Sigmoid colon (tissue), 7 donors: ENCODE data around the gene MAD1L1. TPM values are rescaled to one million over a fixed set of nuclear protein-coding genes. Genes with fewer than 3 reads are reported as not detected.

Experiments used
- DNase-seq: peaks from one replicate; pipeline ENCODE4 v3.0.0-alpha.2; 2019
- H3K27ac ChIP-seq, 4 donors: fragments of 200-600 bp; sonication (generic); one replicate each; pipeline ENCODE4 v1.5.1; 2016 to 2019; ENCODE audit warnings: mild to moderate bottlenecking in 1 of 4
- H3K27me3 ChIP-seq, 3 donors: fragments of 200-600 bp; sonication (generic); one replicate each; pipeline ENCODE4 v1.5.1; 2019; ENCODE audit warnings: mild to moderate bottlenecking in 1 of 3
- H3K36me3 ChIP-seq, 4 donors: fragments of 200-600 bp; sonication (generic); one replicate each; pipeline ENCODE4 v1.5.1; 2016 to 2019
- H3K4me1 ChIP-seq, 4 donors: fragments of 200-600 bp; sonication (generic); one replicate each; pipeline ENCODE4 v1.5.1; 2017 to 2019
- H3K4me3 ChIP-seq, 4 donors: fragments of 200-600 bp; sonication (generic); one replicate each; pipeline ENCODE4 v1.5.1; 2017 to 2019; ENCODE audit warnings: mild to moderate bottlenecking in 2 of 4, moderate library complexity in 1 of 4
- H3K9me3 ChIP-seq, 4 donors: fragments of 200-600 bp in 3 of 4; sonication (generic) in 3 of 4; one replicate each; pipeline versions ENCODE4 v1.5.1 to v1.6.1; 2013 to 2019
- CTCF ChIP-seq, 4 experiments: fragments of 450-650 bp in 3 of 4; fragments of 200-600 bp in 1 of 4; IDR thresholded peaks; one replicate each; pipeline ENCODE4 v1.5.1; 2016 to 2019; ENCODE audit warnings: antibody characterized with exemption in 4 of 4, mild to moderate bottlenecking in 3 of 4, moderate library complexity in 2 of 4
- EP300 ChIP-seq, 4 donors: sonication (generic); formaldehyde crosslinking; IDR thresholded peaks; one replicate each; pipeline ENCODE4 v1.6.1; 2017; ENCODE audit warnings: antibody characterized with exemption in 4 of 4
- POLR2A ChIP-seq, 2 donors: fragments of 450-650 bp; IDR thresholded peaks; one replicate each; pipeline ENCODE4 v1.6.1; 2016; ENCODE audit warnings: antibody characterized with exemption in 2 of 2, mild to moderate bottlenecking in 2 of 2, moderate library complexity in 2 of 2
- POLR2AphosphoS5 ChIP-seq, 4 donors: sonication (generic); formaldehyde crosslinking; IDR thresholded peaks; one replicate each; pipeline ENCODE4 v1.6.1; 2017; ENCODE audit warnings: antibody characterized with exemption in 4 of 4
- WGBS, 2 donors: extraction: QIAGEN DNeasy Blood & Tissue Kit; methylation state at CpG; one replicate each; pipeline ENCODE4 v1.1.7; 2013; 5-methylcytosine and 5-hydroxymethylcytosine counted together
- intact Hi-C: fragments of 100-400 bp; cut with DNase I; formaldehyde crosslinking; loops from one replicate; pipeline ENCODE4 v1.15.1; 2023
- polyA plus RNA-seq, 3 donors: library from polyadenylated mRNA; stranded (reverse); fragments of 200-250 nt; gene quantifications; one replicate each; pipeline ENCODE4 v1.2.3, GENCODE V29; 2013
- total RNA-seq, 4 donors: library from RNA; depleted of rRNA; stranded (reverse); fragments of >200 nt; gene quantifications; one replicate each; pipeline ENCODE4 v1.1.0, GENCODE V29; 2016
- donor health status: healthy with polysubstance abuse.
- donor health status: Bipolar disorder and iron deficiency.
- donor health status: healthy.

MAD1L1 gene
- total and polyA plus RNA-seq, 7 donors, result 10.2 to 38.4 (median 20.6) TPM

GRCh38 chr7:2230226-2230625 is 2.5 kb downstream of the MAD1L1 start:
- Histone ChIP-seq H3K4me1 (peaks cover 0 to 25% (median 24%) of the 10 kb centered on the region in 4 donors), H3K4me3 (no peak overlapping the region), H3K9me3 (no peaks in the 10 kb centered on the region), H3K36me3 (peaks cover 0 to 53% (median 28%) of the 10 kb centered on the region in 4 donors), H3K27ac (no peak overlapping the region), H3K27me3 (no peaks in the 10 kb centered on the region)
- intact Hi-C loops, result no loop called here
- no peak for TF ChIP-seq EP300 (IDR thresholded peaks at IDR 0.05)
- TF ChIP-seq CTCF (IDR thresholded peaks at IDR 0.05), result no peak
- WGBS, 2 donors, result 94 to 96% methylated on average over 8 of the region's 8 CpGs
- no peak for DNase-seq

- peaks cover 0 to 53% (median 25%) of the 10 kb centered on the region in 4 donors for H3K36me3 ChIP-seq
- H3K9me3 ChIP-seq, result no peaks in the 10 kb centered on the region
- no peak for TF ChIP-seq POLR2A (IDR thresholded peaks at IDR 0.05)
- H3K4me1 ChIP-seq, result peaks cover 0 to 25% (median 24%) of the 10 kb centered on the region in 4 donors
- H3K4me3 ChIP-seq, result no peak overlapping the region
- intact Hi-C loops, result no loop called here
- 96% methylated on average over 7 of the region's 7 CpGs for WGBS, 2 donors
- no peak overlapping the region for H3K27ac ChIP-seq
- H3K27me3 ChIP-seq, result no peaks in the 10 kb centered on the region
- DNase-seq, result no peak
These were observed 3.3 kb downstream of the MAD1L1 start for GRCh38 chr7:2229467-2229866.

- Histone ChIP-seq H3K27ac (no peak overlapping the region), H3K36me3 (peaks cover 0 to 54% (median 26%) of the 10 kb centered on the region in 4 donors), H3K9me3 (no peaks in the 10 kb centered on the region), H3K4me1 (peaks cover 0 to 25% (median 24%) of the 10 kb centered on the region in 4 donors), H3K4me3 (no peak overlapping the region), H3K27me3 (no peaks in the 10 kb centered on the region)
- no peak for TF ChIP-seq POLR2A (IDR thresholded peaks at IDR 0.05)
- intact Hi-C loops, result no loop called here
- 88 to 89% methylated on average over 8 of the region's 8 CpGs for WGBS, 2 donors
- no peak for DNase-seq
These were observed 3.8 kb downstream of the MAD1L1 start for GRCh38 chr7:2228921-2229320.

- H3K36me3 ChIP-seq, result peaks cover 0 to 66% (median 26%) of the 10 kb centered on the region in 4 donors
- peaks cover 0 to 20% (median 19%) of the 10 kb centered on the region in 4 donors for H3K4me1 ChIP-seq
- no peak for DNase-seq
- WGBS, 2 donors, result 94 to 95% methylated on average over 15 of the region's 15 CpGs
- H3K9me3 ChIP-seq, result no peaks in the 10 kb centered on the region
- no peak overlapping the region for H3K4me3 ChIP-seq
- no peaks in the 10 kb centered on the region for H3K27me3 ChIP-seq
- TF ChIP-seq CTCF (IDR thresholded peaks at IDR 0.05), result no peak
- no peak for TF ChIP-seq POLR2A (IDR thresholded peaks at IDR 0.05)
- no peak for TF ChIP-seq POLR2AphosphoS5 (IDR thresholded peaks at IDR 0.05)
- no peak overlapping the region for H3K27ac ChIP-seq
- intact Hi-C loops, result no loop called here
These were observed 5.0 kb downstream of the MAD1L1 start for GRCh38 chr7:2227699-2228098.

- Histone ChIP-seq H3K4me1 (peaks cover 0 to 8% (median 6%) of the 10 kb centered on the region in 4 donors), H3K4me3 (no peak overlapping the region), H3K27ac (no peak overlapping the region), H3K36me3 (peaks cover 0 to 85% (median 34%) of the 10 kb centered on the region in 4 donors), H3K27me3 (no peaks in the 10 kb centered on the region), H3K9me3 (no peaks in the 10 kb centered on the region)
- TF ChIP-seq POLR2A (IDR thresholded peaks at IDR 0.05) (no peak), CTCF (IDR thresholded peaks at IDR 0.05) (no peak), POLR2AphosphoS5 (IDR thresholded peaks at IDR 0.05) (no peak), EP300 (IDR thresholded peaks at IDR 0.05) (no peak)
- intact Hi-C loops, result no loop called here
- DNase-seq, result no peak
- WGBS, 2 donors, result 96 to 97% methylated on average over 13 of the region's 13 CpGs
These were observed 6.9 kb downstream of the MAD1L1 start for GRCh38 chr7:2225830-2226229.

- no peak for TF ChIP-seq POLR2A (IDR thresholded peaks at IDR 0.05)
- TF ChIP-seq POLR2AphosphoS5 (IDR thresholded peaks at IDR 0.05), result no peak
- TF ChIP-seq CTCF (IDR thresholded peaks at IDR 0.05), result no peak
- no peak for TF ChIP-seq EP300 (IDR thresholded peaks at IDR 0.05)
- intact Hi-C loops, result no loop called here
- Histone ChIP-seq H3K36me3 (peaks cover 0 to 89% (median 37%) of the 10 kb centered on the region in 4 donors), H3K4me1 (peaks cover 0 to 3% (median under 1%) of the 10 kb centered on the region in 4 donors), H3K27me3 (no peaks in the 10 kb centered on the region), H3K27ac (no peak overlapping the region), H3K4me3 (no peak overlapping the region), H3K9me3 (no peaks in the 10 kb centered on the region)
- WGBS, 2 donors, result 92 to 96% methylated on average over 14 of the region's 14 CpGs
- DNase-seq, result no peak
These were observed 7.4 kb downstream of the MAD1L1 start for GRCh38 chr7:2225336-2225735.
